NOMO-1 treated with DMSO at 0.1 percent for 48 hours (cell line): Measurements from ENCODE around the gene EIF4E3.

Experiments
- DNase-seq: peaks from one replicate; lab custom pipeline; 2025; ENCODE audit not compliant: unreplicated experiment; lab: John Stamatoyannopoulos, UW

Gene EIF4E3

GRCh38 chr3:71651625-71652024 lies 73.6 kb downstream of the EIF4E3 start:
- no peak for DNase-seq

GRCh38 chr3:71650372-71650771 lies 74.8 kb downstream of the EIF4E3 start:
- DNase-seq: no peak

DNA sequence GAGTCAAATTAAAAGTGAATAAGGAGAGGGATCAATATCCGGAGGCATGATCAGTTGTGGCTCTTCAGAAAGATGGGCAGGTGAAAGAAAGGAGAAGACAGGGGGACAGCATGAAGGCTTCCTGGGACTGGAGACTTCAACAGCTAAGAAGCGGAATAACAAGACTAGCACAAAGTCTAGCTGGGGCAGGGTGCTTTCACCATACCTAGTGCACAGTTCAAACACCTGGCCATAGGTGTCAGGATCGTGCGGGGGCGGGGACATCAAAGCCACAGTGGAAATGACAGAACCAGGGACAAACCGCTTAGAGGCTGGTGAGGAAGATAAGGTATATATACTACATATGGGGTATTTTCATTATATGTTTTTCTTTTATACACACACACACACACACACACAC lies 75.4 kb downstream of the EIF4E3 start:
- no peak for DNase-seq

DNA sequence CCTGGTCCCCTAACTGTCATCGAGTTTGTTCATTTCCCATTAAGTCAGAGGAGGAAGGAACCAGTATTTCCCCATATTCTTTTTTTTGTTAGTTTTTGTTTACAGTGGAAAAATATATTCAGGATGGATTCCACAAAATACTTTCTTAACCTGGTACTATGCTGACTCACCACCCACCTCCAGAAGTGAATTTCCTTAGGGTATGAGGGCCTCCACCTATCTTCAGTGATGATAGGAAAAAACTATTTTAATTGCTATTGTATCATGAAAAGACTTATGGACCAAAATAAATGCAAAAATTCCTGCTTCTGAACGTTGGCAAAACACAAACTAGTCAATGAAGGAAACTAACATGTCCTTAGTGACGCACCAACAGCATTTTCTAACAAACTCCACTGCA lies 77.5 kb downstream of the EIF4E3 start:
- DNase-seq: no peak

GRCh38 chr3:71646971-71647370 lies 78.2 kb downstream of the EIF4E3 start:
- no peak for DNase-seq

DNA sequence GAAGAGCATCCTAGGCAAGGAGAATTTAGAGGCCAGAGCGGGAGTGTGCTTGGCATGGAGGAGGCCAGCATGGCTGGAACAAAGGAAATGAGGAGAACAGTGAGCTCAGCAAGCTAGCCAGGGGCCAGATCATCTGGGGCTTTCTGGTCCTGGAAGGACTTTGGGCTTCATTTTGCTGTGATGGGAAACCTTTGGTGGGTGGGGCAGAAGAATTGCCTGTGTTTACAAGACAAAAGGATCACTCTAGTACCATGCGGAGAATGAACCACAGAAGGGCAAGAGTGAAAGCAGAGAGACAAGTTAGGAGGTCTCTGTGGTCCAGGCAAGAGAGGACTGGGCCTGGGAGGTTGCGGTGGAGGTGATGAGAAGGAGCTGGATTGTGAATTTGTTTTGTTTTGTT lies 80.1 kb downstream of the EIF4E3 start:
- no peak for DNase-seq

GRCh38 chr3:71641674-71642073 lies 83.5 kb downstream of the EIF4E3 start:
- no peak for DNase-seq

- DNase-seq: peak; percentile 66
These were observed 84.7 kb downstream of the EIF4E3 start for GRCh38 chr3:71640331-71640983.

DNA sequence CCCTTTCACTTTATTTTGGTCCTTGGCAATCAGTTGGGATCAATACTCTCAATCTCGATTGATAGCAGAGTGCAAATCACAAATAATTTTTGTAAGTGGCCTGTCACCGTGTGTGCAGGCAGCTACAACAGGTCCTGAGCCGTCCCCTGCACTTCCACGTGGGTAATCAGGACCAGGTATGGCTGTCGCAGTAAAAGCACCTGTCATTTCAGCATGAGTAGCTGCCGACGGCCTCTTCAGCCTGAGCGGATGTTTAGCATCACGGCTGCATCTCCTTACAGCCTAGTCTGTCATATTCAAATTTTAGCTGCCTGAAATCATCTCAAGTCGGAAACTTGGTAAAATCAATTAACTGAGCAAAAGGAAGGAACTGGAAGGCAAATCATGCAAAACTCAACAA lies 88.7 kb downstream of the EIF4E3 start:
- no peak for DNase-seq

DNA sequence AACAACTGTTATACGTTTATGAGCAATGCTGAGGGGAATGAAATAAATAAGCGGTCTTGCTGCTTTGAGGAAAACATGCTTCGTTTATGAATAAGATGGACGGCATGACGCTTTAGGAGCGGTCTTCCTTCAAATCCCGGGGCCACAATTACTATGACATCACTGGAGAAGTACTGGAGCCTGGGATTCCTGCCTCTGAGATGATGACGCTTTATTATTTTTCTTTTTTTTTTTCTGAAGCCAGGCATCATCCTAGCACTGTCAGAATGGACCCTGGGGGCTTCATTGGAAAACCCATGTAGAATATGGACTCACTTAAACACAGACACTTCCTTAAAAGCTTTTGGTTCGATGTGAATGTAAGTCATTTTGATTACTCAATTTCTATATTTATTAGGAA lies 89.2 kb downstream of the EIF4E3 start:
- no peak for DNase-seq

GRCh38 chr3:71634671-71635070 lies 90.5 kb downstream of the EIF4E3 start:
- DNase-seq: no peak

DNA sequence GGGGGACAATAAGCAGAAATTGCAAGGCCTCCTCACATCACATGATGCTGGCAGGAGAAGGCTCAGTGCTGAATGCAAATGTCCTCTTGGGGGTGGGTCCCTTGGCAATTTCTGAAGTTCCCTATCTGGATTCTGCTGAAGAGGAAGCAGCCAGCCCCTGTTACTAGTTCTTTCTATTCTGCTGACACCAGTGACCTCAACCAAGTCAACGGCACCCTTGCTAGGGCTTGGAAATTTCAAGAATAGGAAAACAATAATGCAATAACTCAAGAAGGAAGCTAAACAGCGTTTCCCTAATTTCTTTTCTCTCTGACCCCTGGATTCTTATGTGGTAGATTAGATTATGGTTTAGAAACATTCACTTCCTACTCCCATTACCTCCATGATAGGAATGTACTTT lies 95.5 kb downstream of the EIF4E3 start:
- DNase-seq: peak; percentile 77

DNA sequence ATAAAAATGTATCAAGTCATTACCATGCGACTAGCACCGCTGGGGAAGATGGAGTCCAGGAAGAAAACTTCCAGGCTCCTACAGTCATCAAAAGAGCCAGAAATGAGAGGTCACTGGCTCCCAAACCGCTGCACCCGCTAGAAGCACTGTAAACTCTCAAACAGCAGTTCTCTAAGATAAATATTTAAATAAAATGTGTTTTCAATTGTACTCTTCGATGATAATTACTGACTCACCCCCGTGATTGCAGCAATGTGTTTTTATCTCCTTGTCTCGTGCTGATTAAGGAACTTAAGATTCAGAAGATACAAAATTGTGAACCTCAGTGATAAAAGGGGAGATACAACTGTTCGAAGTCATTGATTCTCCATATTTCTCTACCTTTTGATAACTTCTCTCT lies 95.9 kb downstream of the EIF4E3 start:
- no peak for DNase-seq

GRCh38 chr3:71628522-71628921 lies 96.7 kb downstream of the EIF4E3 start:
- DNase-seq: no peak

- DNase-seq: no peak
These were observed 99.5 kb downstream of the EIF4E3 start for GRCh38 chr3:71625676-71626075.
